ENCODE measurements around the gene MCRIP2. TPM values are rescaled to one million over a fixed set of nuclear protein-coding genes. Genes with fewer than 3 reads are reported as not detected.

MCRIP2 gene
- total RNA-seq, 6 donors from 2014 or later: 34.9 to 85.7 (median 53.3) TPM

DNA sequence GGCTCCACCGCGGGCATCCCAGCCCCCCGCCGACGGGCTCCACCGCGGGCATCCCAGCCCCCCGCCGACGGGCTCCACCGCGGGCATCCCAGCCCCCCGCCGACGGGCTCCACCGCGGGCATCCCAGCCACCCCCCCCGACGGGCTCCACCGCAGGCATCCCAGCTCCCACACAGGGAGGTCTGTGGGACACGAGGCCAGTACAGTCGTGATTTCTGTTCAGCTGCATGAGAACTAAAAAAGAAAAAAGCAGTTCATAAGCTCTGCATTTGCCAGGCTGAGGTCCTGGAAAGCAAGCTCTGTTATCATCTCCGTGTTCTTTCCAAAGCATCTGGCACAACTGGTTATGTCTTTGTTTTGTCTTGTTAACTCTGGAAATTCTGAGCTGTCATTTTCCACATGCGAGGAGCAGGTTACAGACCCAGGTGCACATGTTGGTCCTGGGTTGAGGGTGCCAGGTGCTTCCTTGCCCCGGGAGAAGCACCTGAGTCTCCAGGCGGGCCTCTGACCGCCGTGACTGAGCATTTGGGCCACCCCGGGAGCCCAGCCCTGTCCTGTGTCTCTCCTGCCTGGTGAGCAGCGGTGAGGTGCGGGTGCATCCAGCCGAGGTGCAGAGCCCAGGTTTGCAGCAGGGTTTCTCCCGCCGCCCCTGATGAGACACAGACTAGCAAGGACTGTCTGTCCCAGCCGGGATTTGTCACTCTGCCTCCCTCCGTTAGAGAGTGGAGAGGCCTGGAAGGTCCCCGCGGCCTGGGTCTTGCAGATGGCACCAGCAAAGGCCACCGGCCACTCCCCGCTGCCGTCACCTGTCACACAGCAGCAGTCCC lies 20.7 kb upstream of the MCRIP2 start:
- H3K27me3 ChIP-seq: no peaks in the 10 kb centered on the region
- no peak for ATAC-seq (ENCODE audit: low FRiP score in 2 of 2)
- DNase-seq: peak in 1 of 2 donors; percentile 77
- peaks cover 3 to 23% (median 9%) of the 10 kb centered on the region in 4 donors for H3K36me3 ChIP-seq
- peaks cover 0 to 38% (median 31%) of the 10 kb centered on the region in 4 donors for H3K4me1 ChIP-seq
- 85 to 91% methylated on average over 10 to 17 of the region's 41 CpGs for WGBS, 2 donors
- H3K9me3 ChIP-seq: no peaks in the 10 kb centered on the region
- no peak for TF ChIP-seq POLR2AphosphoS5 (IDR thresholded peaks at IDR 0.05)
- TF ChIP-seq, protein P1, sequence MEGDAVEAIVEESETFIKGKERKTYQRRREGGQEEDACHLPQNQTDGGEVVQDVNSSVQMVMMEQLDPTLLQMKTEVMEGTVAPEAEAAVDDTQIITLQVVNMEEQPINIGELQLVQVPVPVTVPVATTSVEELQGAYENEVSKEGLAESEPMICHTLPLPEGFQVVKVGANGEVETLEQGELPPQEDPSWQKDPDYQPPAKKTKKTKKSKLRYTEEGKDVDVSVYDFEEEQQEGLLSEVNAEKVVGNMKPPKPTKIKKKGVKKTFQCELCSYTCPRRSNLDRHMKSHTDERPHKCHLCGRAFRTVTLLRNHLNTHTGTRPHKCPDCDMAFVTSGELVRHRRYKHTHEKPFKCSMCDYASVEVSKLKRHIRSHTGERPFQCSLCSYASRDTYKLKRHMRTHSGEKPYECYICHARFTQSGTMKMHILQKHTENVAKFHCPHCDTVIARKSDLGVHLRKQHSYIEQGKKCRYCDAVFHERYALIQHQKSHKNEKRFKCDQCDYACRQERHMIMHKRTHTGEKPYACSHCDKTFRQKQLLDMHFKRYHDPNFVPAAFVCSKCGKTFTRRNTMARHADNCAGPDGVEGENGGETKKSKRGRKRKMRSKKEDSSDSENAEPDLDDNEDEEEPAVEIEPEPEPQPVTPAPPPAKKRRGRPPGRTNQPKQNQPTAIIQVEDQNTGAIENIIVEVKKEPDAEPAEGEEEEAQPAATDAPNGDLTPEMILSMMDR (IDR thresholded peaks at IDR 0.05): no peak
- TF ChIP-seq EP300 (IDR thresholded peaks at IDR 0.05): no peak
- no peak for TF ChIP-seq POLR2A (IDR thresholded peaks at IDR 0.05)
- peak overlapping the region in 2 of 4 donors; percentile 35 to 59 for H3K27ac ChIP-seq
- no peak overlapping the region for H3K4me3 ChIP-seq

DNA sequence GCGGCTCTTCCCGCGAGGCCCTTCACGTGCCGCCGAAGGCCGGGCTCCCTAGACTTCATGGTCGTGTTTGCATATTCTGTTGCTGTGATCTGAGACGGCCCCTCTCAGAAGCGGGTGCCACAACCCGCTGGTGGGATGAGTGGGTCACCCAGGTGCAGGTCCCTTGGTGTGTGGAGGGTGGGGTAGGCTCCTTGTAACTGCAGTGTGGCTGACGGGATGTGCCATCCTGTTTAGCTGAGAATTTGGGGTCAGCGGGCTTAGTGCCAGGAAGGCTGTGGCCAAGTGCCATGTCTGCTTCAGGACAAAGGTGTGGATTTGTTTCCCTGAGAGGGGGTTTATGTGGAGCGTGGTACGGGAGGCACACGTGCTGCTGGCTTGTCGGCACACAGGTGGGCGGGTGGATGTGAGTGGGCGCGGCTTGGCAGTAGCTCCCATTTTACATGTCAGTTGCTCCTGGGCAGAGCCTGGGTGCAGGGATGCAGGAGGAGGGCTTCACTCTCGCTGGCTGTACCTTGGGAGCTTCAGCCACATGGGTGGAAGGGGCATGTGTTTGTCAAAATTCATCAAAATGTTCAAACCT lies 20.0 kb upstream of the MCRIP2 start:
- Histone ChIP-seq H3K27me3 (no peaks in the 10 kb centered on the region), H3K4me3 (no peak overlapping the region), H3K9me3 (no peaks in the 10 kb centered on the region), H3K36me3 (peaks cover 4 to 30% (median 17%) of the 10 kb centered on the region in 4 donors), H3K4me1 (peaks cover 0 to 37% (median 27%) of the 10 kb centered on the region in 4 donors), H3K27ac (peak overlapping the region; percentile 35 to 64 (median 48))
- no peak for ATAC-seq (ENCODE audit: low FRiP score in 2 of 2)
- WGBS, 2 donors: 75 to 82% methylated on average over 7 to 21 of the region's 21 CpGs
- DNase-seq: peak in 1 of 2 donors; percentile 48
- no peak for TF ChIP-seq EP300 (IDR thresholded peaks at IDR 0.05)
- no peak for TF ChIP-seq POLR2AphosphoS5 (IDR thresholded peaks at IDR 0.05)
- TF ChIP-seq, protein P1 (IDR thresholded peaks at IDR 0.05): no peak
- TF ChIP-seq POLR2A (IDR thresholded peaks at IDR 0.05): no peak

DNA sequence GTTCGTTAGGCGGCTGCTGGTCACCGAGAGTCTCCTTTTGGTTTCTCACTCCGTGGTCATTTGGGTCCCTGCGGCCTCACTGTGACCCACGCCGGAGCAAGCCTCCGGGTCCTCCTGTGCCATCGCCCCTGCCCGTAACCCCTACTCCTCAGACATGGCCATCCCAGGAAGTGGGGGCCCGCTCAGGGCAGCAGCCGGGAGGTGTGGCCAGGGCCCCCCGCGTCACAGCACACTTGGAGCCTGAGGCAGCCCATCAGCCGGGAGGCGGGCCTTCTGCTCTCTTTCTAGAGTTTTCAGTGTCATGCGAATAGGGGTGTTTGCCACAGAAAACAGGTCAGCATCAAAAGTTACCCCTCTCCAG lies 18.7 kb upstream of the MCRIP2 start:
- no peaks in the 10 kb centered on the region for H3K27me3 ChIP-seq
- ATAC-seq (ENCODE audit: low FRiP score in 2 of 2) (no peak), DNase-seq (peak in 1 of 2 donors; percentile 72)
- no peaks in the 10 kb centered on the region for H3K9me3 ChIP-seq
- 91 to 92% methylated on average over 13 to 17 of the region's 17 CpGs for WGBS, 2 donors
- H3K4me3 ChIP-seq: no peak overlapping the region
- peak overlapping the region; percentile 35 to 64 (median 48) for H3K27ac ChIP-seq
- TF ChIP-seq, protein P1 (IDR thresholded peaks at IDR 0.05): no peak
- TF ChIP-seq POLR2AphosphoS5 (IDR thresholded peaks at IDR 0.05): no peak
- no peak for TF ChIP-seq POLR2A (IDR thresholded peaks at IDR 0.05)
- no peak for TF ChIP-seq EP300 (IDR thresholded peaks at IDR 0.05)
- H3K36me3 ChIP-seq: peaks cover 9 to 38% (median 26%) of the 10 kb centered on the region in 4 donors
- H3K4me1 ChIP-seq: peaks cover 0 to 45% (median 33%) of the 10 kb centered on the region in 4 donors

DNA sequence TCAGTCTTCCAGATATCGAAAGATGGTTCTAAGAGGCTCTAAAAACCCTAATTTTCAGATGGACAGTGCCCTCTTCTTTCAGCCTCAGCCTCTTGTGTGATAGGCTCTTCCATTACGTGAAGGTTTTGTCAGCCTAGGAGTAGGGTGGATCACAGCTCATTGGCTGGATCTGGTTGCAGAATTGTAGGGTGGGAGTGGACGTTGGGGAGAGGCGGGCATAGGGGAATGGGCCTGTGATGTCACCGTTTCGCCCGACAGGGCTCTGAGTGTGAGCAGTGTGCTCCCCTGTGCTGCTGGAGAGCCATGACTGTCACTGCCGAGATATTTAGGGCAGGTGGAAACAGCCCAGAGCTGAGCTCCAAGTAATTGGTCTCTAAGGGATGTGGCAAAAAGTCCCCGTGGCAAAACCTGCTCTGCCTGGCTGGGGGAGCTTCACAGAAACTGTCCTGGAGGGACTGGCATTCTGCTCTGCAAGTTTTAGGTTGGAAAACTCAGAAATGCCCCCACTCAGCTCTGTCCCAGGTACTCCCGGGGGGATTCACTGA lies 17.0 kb upstream of the MCRIP2 start:
- H3K36me3 ChIP-seq: peaks cover 9 to 42% (median 36%) of the 10 kb centered on the region in 4 donors

More for the DNA sequence above, 17.0 kb upstream of the MCRIP2 start:
- DNase-seq: no peak
- H3K4me3 ChIP-seq: no peak overlapping the region
- 82 to 89% methylated on average over 10 of the region's 10 CpGs for WGBS, 2 donors
- H3K9me3 ChIP-seq: no peaks in the 10 kb centered on the region
- H3K27ac ChIP-seq: no peak overlapping the region
- no peak for ATAC-seq (ENCODE audit: low FRiP score in 2 of 2)
- no peaks in the 10 kb centered on the region for H3K27me3 ChIP-seq
- H3K4me1 ChIP-seq: peaks cover 0 to 55% (median 41%) of the 10 kb centered on the region in 4 donors
- TF ChIP-seq POLR2A (IDR thresholded peaks at IDR 0.05) (no peak), POLR2AphosphoS5 (IDR thresholded peaks at IDR 0.05) (no peak), EP300 (IDR thresholded peaks at IDR 0.05) (no peak)
- TF ChIP-seq, protein P1 (IDR thresholded peaks at IDR 0.05): no peak

Measured in upper lobe of left lung (tissue), 6 donors.